ENCODE data around the gene HELQ.
"Not testable (repeated sequence)": the region's sequence is repeated elsewhere in the genome, so short reads cannot be mapped to it uniquely, and the experiment has no call there.

The HELQ gene

GRCh38 chr4:83431200-83431599 lies 24.4 kb downstream of the HELQ start:
- DNase-seq, result no peak

- DNase-seq, result no peak
Measured at GRCh38 chr4:83418211-83418610, 37.4 kb downstream of the HELQ start.

- no peak for DNase-seq
Measured at GRCh38 chr4:83417566-83417965, 38.1 kb downstream of the HELQ start.

- DNase-seq, result no peak
Measured at GRCh38 chr4:83413676-83414075, 41.9 kb downstream of the HELQ start.

DNA sequence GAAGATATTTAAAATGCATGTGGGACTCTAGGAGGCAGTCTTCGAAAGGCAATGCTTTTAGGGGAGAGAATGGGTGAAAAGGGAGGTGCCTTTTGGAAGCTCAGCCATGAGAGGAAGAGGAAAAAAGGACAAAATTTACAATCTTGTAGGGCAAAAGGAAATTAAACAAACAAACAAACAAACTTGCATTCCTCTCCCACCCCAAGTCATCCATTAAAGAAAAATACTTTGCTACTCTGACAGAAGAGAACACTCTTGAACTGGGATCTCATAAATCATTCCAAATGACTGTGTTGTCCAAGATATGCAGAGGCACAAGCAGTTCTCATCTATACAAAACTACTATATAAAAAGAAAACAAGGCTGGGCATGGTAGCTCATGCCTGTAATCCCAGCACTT lies 46.7 kb downstream of the HELQ start:
- DNase-seq, result no peak

GRCh38 chr4:83405844-83406816 lies 49.5 kb downstream of the HELQ start:
- no peak for DNase-seq

GRCh38 chr4:83398158-83398557 lies 57.5 kb downstream of the HELQ start:
- DNase-seq, result not testable (repeated sequence)

- no peak for DNase-seq
Measured at GRCh38 chr4:83393908-83394307, 61.7 kb downstream of the HELQ start.

- DNase-seq, result no peak
Measured at GRCh38 chr4:83392562-83392961, 63.1 kb downstream of the HELQ start.

GRCh38 chr4:83390944-83391343 lies 64.7 kb downstream of the HELQ start:
- DNase-seq, result no peak

GRCh38 chr4:83389756-83390505 lies 65.7 kb downstream of the HELQ start:
- DNase-seq, result no peak

DNA sequence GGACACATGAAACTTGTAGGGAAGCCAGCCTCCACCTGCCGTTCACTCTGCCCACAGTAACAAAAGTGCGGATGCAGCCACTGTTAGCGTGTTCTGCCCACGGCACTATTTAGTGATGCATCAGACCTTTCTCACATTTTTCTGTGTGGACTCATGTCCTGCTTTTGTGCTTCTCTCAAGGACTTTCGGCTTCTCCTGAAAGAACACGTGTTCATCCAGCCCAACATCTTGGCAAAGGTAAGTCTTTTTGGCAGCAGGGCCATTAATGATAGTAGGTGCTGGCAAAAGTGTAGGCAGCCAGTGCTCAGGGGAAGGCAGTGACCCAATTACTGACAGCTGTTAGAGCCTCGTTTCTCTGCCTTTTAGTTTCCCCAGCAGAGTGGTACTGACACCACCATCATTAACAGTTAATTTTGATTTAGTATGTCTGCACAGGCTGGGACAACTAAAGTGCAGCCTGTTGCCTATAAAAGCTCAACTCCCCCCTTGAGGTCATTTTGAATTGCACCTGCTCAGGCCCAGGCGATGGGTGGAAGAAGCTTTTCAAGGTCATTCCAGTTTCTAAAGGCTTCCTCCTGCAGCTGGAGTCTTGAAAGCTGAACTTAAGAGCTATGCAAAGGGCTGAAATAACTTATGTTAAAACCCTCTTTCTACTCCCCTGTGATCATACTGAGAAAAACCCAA lies 66.4 kb downstream of the HELQ start:
- DNase-seq, result no peak

DNA sequence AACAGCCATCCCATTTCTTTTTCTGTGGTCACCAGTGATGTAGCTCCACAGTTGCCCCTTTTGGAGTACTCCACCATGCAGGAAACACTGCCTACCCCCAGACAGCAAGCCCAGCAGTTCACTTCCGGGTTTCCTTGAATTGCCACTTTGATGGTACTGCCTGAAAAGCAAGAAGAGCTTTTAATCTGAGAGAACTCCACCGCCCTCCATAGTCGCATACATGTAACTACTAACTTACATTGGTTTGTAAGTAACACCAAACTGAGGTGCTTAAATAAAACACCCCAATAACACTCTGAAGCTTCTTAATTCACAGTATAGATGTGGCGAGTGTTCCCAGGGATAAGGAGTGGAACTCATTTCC lies 67.3 kb downstream of the HELQ start:
- DNase-seq, result no peak

DNA sequence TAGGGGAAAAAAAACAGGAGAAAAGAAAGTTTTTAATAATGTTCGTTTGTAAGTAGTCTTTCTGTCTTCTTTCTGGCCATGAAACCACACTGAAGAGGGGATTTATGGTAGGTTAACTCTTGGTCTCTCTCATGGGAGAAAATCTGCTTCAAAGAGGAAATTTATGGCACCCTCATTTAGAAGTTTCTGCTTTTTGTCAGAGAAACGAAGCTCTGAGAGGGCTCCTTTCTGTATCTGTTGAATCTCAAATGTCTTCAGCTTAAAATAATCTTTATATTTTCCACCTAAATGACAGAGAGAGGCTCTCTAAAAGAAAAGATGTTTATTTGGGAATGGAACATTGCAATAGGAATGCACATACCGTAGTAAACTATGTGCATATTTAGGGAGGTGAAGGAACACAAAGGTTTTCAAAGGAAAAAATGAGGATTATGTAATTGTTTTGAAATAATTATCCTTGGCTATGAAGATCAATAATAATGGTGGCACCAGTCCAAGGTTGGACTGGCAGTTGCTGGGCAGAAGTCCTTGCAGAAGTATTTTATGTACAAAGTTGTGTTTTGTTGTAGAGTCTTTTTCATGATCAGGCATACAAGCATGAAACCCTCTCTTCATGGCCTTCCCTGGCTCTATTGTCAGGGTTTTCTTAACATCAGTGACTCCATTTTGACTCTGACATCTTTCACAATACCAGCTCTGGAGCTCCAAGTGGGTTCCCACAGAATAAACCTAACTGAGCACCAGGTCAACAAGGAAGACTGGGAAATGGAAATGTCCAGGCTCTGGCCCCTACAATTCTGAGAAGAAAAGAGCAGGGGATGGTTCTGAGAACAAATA lies 67.9 kb downstream of the HELQ start:
- no peak for DNase-seq

GRCh38 chr4:83387012-83387411 lies 68.6 kb downstream of the HELQ start:
- DNase-seq, result no peak

DNA sequence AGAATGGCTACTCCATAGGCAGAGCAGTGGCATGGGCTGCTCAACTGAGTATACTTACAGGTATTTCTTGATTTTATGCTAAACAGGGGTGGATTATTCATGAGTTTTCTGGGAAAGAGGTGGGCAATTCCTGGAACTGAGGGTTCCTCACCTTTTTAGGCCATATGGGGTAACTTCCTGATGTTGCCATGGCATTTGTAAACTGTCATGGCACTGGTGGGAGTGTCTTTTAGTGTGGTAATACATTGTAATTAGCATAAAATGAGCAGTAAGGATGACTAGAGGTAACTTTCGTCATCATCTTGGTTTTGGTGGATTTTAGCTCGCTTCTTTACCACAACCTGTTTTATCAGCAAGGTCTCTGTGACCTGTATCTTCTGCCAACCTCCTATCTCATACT lies 72.8 kb downstream of the HELQ start:
- no peak for DNase-seq

GRCh38 chr4:83381173-83381572 lies 74.5 kb downstream of the HELQ start:
- no peak for DNase-seq

- DNase-seq, result no peak
Measured at GRCh38 chr4:83378419-83378818, 77.2 kb downstream of the HELQ start.

DNA sequence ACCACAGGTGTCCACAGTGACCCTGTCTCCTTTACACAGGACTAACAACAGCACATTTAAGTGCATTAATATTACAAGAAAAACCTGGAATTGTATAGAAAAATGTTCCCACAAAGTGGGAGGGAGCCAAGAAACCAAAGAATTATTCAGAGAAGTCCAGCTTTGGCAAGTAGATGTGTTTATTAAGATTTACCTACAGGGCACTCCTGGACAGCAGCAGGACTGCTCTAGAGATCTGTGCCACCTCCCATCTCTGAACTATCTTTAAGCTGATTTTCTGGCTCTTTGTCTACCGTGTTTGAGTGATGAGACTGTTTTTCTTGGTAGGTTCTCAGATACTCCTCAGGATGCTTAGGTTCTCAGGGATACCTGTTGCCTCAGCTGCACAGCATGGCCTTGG lies 82.7 kb downstream of the HELQ start:
- no peak for DNase-seq

GRCh38 chr4:83371936-83372335 lies 83.7 kb downstream of the HELQ start:
- no peak for DNase-seq

DNA sequence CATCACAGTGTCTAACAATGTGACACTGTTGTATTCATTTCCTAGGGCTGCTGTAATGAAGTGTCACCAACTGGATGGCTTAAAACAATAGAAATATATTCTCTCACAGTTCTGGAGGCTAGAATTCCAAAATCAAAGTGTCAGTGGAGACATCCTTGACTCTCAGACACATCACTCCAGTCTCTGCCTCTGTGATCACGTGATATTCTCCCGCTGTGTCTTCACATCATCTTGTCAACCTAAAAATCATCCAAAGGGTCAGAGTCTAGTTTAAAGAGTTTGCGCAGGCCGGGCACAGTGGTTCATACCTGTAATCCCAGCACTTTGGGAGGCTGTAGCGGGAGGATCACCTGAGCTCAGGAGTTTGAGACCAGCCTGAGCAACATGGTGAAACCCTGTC lies 84.4 kb downstream of the HELQ start:
- no peak for DNase-seq

GRCh38 chr4:83370640-83370906 lies 85.0 kb downstream of the HELQ start:
- DNase-seq, result no peak

Data from GDM1 (cell line).